NCI-H524 (cell line): ENCODE data around the gene PDCD1LG2.
A peak's percentile ranks its signal among the peaks of the same experiment; 100 is the strongest.
"Not testable (repeated sequence)": the region's sequence is repeated elsewhere in the genome, so short reads cannot be mapped to it uniquely, and the experiment has no call there.

Experiments
- DNase-seq, 2 experiments: peaks; one replicate each; lab custom pipeline; 2025; lab: John Stamatoyannopoulos, UW

PDCD1LG2 gene

DNA sequence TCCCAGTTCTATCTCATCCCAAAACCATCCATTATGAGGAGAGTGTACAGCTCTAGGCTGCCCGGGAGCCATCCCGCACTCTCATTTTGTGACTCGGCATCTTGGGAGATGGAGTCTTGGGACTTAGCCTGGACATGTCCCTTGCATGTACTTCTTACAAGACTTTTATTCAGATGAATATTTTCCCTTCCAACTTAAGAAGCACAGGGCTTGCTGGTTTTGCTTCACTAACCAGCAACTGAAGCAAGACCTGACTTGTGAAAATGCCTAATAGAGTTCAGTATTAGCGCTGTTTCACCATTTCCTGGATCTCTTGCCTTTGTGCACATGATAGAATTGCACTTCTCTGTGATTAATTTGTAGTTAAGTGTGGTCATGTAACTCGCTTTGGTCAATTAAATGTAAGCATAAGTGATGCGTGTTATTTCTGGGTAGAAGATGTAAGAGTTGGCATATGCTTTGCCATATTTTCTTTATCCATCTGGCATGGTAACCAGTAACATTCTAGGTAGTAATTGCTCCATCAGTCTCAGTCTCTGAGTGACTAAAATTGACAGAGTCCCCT lies 55.8 kb downstream of the PDCD1LG2 start:
- no peak for DNase-seq

DNA sequence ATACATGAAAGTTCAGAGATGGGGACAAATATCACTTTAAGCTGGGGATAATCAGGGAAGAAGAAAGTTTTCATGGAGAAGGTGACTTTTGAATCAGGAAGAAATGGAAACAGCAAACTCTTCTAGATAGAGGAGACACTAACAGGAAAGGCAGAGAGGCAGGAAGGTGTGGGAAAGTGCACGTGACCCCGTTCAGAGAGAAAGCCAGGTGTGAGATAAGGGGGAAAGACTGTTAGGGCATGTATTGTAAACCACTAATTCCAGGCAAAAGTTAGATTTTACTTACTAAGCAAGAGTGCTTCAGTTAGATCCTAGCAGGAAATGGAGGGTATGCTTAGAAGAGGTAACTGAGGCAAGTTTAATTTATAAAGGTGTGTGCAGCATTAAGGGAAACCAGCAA lies 58.5 kb downstream of the PDCD1LG2 start:
- DNase-seq = no peak

DNA sequence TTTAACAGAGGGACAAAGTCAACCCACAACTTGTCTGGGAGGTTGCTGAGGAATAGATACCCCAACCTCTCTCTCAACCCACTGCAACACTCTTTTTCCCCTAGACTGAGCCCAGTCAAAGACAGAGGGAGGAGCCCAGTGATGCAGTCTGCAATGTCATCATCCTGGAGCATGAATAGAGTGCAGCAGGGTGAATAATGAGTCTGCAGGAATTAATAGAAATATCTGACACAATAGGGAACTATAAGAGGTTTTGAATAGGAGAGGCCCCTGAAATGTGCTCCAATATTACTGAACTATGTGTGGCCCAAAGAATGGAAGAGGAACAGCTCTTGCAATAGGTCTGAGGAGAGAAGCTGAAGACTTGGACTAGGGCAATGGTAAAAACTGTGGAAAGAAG lies 59.1 kb downstream of the PDCD1LG2 start:
- no peak for DNase-seq

DNA sequence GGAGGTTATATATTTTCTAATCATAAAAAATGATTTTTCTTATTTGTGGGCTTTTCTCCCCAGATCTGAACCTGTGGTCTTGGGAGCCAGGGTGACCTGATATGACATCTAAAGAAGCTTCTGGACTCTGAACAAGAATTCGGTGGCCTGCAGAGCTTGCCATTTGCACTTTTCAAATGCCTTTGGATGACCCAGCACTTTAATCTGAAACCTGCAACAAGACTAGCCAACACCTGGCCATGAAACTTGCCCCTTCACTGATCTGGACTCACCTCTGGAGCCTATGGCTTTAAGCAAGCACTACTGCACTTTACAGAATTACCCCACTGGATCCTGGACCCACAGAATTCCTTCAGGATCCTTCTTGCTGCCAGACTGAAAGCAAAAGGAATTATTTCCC lies 59.6 kb downstream of the PDCD1LG2 start:
- DNase-seq = no peak

DNA sequence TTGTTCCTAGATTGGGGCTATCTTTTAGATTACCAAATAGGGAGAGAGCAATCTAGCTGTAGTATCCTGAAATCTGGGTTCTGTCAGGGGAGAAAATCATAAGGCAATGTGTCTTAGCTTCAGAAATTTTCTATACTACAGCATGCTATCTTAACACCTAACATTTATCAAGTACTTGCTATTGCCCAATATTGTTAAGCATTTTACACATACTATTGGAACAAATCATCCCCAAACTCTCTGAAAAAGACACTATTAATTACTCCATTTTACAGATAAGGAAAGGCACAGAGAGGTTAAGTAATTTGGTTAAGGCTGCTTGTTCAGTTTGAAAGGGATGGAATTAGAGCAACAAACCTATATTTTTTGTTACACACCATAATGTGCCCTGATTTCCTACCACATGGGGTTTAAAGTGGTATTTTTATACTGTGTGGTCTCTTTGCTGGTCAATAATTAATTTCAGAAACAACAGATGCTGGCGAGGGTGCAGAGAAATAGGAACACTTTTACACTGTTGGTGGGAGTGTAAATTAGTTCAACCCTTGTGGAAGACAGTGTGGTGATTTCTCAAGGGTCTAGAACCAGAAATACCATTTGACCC lies 61.4 kb downstream of the PDCD1LG2 start:
- DNase-seq = no peak

DNA sequence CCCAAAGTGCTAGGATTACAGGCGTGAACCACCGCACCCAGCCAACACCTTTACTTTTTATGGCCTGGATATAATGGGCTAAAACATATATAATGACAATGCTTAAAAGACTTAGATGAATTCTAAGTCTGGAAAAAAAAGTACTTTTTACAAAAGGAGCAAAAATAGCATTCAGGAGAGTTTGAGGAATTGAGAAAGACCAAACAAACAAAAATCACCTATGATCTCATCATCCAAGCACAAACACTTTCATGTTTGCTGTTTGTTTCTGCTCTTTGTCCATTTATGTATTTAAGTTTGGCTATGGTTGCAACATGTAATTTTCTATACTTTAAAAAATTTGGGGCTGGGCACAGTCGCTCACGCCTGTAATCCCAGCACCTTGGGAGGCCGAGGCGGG lies 63.8 kb downstream of the PDCD1LG2 start:
- DNase-seq = no peak

DNA sequence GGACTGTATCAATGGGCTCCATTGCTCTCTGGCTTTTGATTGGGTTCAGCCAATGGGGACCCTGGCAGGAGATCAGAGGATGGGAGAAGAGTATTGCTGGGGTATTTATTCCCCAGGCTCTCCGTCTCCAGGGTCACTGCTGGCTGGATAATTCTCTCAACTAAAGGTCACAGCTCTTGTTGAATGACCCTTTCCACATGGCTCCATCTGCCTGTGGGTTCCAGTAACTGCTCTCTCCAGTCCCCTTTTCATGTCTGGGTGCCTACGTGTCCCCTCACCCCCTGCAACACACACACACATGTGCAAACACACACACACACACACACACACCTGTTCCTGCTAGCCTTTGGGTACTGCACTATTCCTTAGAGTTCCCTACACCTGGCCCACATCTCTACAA lies 64.7 kb downstream of the PDCD1LG2 start:
- DNase-seq = no peak

DNA sequence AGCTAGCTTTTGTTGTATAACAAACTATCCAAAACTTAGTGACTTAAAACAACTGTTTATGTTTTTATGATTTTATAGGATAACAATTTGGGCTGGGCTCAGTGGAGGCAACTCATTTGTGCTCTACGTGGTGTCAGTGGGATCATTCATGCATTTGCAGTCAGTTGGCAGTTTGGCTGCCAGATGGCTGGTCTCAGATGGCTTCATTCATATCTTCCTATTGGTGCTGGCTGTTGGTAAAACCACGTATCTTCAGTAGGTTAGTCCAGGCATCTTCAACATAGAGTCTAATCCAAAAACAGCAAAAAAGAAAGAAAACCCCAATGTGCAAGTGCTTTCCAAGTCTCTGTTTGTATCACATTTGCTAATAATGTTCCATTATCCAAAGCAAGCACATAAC lies 66.9 kb downstream of the PDCD1LG2 start:
- peak in 1 of 2 experiments; percentile 20 for DNase-seq

DNA sequence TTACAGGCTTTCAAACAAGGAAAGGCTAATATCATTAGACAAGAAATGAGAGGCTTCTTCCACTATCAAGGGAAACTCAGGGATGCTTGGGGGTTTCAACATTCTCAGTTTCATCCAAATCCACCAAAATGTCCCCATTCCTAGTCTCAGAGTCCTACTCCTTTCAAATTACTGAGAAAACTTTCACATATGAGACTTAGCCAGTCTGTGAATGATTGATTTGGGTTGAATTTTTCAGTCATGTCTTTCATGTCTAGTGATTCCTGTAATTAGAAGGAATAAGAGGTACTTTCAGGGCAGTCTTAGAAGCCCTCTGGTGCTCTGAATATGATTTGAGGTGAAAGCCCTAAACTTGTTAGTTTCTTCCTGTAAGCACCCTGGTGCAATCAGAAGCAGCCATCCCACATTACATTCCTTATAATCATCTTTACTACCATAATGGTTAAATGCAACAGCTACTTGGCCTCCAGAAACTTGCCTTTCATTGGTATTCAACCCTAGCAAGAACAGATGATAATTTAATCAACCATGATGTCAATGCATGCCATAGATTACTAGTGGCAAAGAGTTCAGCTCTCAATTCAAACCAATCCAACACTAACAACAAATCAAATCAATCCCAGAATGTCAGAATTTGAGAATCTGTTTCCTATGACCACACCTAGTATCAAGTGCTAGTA lies 67.8 kb downstream of the PDCD1LG2 start:
- no peak for DNase-seq

DNA sequence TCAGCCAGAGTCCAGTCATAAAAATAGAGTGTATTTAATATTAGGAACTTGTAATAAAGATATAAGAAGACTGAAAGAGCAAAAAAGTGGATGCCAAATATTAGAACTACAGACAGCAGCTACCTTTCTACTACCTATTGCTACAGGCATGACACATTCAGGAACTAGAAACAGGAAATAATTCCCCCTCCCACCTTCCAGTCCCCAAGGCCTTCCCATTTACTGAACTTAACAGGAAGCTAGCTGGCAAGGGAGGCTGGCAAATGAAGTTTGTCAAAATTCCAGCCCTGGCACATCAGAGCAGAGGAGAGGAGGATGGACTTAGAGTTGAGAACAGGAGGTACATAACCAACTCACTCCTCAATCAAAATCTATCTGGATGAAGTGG lies 68.4 kb downstream of the PDCD1LG2 start:
- no peak for DNase-seq

DNA sequence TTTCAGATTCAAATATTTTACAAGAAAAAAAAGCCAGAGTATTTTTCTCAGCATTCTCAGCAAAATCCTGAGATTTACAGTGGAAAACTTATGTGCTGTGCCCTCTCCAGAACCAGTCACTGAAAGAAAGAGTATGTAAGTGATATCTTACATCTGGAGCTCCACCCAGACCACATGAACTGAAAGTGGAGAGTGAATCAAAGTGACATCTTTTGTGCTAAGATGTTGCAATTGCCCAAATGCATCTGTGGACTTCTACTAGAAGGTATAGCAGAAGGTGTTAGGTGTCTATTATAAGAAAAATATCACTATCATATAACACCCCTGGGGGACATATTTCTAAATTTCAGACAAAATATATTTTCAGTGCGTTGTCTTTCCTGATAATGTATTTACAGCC lies 69.5 kb downstream of the PDCD1LG2 start:
- DNase-seq = no peak

DNA sequence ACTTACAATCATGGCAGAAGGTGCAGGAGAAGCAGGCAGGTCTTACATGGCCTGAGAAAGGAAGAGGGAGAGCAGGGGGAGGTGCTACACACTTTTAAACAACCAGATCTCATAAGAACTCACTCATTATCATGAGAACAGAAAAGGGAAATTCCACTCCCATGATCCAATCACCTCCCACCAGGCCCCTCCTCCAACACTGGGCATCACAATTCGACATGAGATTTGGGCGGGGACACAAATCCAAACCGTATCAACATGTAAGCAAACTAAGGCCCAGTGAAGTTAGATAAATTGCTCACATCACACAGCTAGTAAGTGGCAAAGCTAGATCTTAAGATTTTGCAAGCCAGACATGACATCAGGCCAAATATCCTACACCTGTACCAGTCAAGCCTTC lies 70.3 kb downstream of the PDCD1LG2 start:
- no peak for DNase-seq

DNA sequence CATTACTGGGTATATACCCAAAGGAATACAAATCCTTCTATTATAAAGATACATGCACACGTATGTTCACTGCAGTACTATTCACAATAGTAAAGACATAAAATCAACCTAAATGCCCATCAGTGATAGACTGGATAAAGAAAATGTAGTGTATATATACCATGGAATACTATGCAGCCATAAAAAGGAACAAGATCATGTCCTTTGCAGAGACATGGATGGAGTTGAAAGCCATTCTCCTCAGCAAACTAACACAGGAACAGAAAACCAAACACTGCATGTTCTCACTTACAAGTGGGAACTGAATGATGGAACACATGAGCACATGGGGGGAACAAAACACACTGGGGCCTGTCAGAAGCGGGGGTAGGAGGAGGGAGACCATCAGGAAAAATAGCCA lies 71.4 kb downstream of the PDCD1LG2 start:
- DNase-seq = not testable (repeated sequence)

DNA sequence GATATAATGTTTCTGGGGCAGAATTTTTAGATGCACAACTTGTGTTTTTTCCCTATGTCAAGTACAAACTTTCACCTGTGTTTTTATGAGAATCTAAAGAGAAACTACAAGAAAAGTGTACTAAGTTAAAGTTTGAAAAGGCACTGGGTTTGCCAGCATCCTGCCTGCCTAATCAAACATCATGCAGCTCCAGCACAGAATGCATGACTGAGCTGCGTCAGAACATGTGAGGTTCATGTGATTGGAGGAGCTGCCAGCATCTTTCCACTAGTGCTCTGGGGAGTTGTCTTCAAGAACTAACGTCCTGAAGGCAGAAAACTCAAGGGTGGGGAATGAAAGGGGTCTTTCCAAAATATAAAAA lies 72.5 kb downstream of the PDCD1LG2 start:
- DNase-seq = no peak

DNA sequence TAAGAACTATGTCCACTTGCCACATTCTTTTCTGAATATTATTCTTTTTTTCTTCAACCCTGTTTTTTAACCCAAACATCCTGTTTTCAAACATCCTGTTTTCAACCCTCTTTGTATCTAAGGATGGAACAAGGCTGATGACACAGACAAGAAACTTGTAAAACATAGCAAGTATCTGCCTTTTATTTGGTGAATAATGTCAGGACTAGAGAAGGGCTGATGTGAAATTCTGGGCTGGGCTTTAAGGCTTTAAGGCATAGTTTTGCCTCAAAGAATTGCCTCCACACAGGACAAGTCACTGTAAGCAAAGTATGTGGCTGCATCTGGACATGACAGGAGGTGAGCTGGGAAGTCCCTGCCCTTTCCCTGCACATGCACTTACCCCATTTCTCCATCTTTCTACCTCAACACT lies 76.1 kb downstream of the PDCD1LG2 start:
- no peak for DNase-seq

DNA sequence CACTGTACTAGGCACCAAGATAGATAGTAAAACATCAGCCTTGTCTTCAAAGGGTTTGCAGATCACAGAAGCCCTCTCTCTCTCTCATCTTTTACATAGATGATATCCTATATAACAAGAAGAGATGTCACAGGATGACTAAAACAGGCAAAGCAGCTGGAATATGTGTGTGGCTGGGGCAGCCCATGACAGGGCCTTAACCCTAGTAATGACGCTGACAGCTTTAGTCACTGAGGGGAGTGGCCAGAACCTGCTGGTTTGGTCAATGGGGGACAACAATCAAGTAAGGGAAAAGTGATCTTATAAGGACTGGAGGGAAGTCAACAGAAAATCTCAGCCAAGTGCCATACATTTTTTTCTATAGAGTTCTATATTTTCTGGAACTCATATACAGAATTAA lies 76.7 kb downstream of the PDCD1LG2 start:
- no peak for DNase-seq

DNA sequence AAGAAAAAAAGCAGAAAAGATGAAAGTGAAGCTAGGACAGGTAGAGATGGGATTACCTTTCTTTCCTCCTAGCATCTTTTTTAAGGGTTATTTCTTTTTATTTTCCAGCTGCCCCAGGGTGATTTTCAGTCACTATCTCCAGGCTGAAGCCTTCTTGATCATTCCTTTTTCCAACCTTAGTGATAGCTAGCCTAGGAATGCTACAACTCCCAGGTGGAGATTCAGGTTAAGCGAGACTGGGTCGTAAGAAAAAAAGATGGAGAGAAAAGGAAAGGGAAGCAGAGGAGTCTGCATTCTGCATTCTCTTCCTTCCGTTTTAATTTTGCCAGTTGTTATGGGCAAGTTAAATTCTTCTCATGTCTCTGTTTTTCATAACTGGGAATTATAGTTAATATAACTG lies 81.9 kb downstream of the PDCD1LG2 start:
- no peak for DNase-seq

DNA sequence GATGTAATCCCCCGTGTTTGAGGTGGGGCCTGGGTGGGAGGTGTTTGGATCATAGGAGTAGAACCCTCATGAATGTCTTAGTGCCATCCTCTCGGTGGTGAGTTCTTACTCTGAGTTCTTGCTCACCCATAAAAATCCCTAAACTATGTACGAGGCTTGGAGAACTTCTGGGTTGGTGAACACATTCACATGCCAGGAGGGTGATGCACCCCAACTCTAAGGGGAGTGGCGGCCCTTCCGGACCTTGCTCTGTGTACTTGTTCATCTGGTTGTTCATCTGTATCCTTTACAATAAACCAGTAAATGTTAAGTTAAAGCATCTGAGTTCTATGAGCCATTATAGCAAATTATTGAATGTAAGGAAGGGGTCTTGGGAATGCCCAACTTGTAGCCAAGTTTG lies 82.6 kb downstream of the PDCD1LG2 start:
- no peak for DNase-seq

DNA sequence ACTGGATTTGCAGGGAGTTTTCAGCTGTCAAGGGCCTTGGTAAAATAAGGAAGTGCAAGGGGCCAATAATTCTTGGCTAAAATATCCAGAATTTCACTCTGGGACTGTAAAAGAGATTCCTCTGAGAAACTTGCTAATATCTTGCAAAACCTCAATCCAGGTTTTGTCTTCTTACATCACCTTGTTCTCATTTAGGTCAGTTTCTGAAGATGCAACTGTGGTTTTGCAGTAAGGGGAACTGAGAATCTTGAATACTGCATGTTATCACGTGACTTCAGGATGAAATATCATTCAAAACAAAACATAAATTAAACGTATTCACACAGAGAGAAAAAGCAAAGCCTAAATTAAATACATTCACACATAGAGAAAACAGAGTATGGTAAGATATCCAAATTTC lies 83.6 kb downstream of the PDCD1LG2 start:
- no peak for DNase-seq

DNA sequence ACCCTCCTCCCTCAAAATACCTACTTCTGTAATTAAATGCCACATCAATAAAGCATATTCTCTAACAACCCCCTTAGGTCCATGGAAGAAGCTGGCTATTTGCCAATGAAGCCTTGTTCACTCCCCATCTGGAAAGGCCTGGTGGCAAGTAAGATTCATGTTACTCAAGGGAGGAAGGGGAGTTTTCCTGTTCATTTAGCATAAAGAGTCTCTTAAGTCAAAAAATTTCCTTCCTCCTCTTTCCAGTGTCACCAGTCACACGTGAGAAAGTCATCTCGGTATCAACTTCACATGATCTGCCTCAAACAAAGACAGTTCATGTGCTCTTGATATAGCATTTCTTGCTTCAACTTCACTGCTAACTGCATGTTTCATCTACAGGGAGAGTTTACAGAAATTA lies 85.8 kb downstream of the PDCD1LG2 start:
- DNase-seq = peak in 1 of 2 experiments; percentile 36

DNA sequence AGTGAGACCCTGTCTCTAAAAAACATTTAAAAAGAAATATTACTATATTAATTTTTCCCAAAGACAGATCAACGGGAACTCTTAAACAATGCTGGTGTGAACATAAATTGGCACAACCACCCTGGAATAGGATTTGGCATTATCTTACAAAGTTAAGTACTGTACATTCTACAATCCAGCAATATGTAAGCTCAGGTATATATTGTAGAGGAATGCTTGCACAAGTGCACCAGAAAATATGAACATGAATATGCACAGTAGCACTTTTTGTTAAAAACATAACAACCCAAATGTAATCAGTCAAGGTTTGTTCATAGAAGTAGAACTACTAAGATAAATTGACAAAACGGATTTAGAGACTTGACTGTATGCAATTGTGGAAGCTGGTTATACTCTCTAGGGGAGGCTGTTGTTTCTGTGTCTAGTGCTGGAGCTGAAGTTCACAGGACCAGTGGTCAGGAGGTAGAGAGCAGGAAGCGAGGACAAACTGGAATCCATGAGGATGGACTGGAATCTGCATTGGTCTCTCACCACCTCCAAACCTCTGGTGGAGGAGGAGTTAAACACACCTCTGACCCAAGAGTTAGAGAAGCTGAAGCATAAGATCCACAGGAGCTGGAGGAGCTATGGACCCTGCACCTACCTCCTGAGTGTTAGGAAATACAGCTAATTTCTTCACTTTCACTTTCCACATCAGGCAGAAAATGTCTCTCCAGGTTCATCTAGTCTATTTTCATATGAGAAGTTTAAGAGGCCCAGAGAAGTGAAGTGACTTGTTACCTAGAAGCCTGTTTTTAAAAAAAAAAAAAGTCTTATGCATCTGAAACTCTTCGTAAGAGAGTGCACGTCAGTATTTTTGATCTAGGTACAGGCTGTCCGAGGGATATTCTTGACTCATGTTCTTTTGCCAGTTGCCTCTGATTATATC lies 98.2 kb downstream of the PDCD1LG2 start:
- no peak for DNase-seq

DNA sequence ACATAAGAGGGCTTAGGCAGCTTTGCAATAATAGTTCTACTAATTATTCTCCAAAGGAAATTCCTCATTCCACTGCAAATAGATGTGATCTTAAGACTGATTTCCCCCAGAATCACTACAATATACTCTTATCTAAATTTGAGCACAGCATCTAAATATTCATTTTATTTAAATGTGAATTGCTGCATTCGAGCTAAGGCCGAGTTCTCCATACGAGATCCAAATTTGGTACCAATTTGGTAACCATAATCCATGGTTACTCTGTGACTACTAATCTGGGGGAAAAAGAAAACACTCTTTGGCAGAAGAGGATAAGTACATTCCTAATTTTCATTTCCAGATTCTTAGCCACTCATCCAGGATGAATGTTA lies 98.9 kb downstream of the PDCD1LG2 start:
- DNase-seq = no peak

DNA sequence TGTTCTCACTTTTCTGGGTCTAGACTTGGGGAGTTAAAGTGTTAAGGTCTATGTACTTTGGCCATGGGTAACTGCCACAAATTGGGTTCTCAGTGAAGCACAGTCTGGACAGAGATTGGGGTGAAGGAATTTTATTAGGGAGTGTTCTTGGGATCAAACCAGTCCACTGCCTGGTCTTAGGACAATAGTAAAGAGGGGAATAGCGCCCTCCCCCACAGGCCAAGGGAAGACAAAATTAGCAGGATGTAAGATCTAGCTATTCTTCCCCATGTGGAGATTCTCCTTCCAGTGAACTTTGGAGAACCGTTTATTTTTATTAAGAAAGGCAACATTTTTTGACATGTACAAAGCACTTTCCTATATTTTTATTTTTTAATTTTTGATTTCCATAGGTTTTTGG lies 100.2 kb downstream of the PDCD1LG2 start:
- DNase-seq = no peak
